ENCODE results near the gene LSM12.

DNA sequence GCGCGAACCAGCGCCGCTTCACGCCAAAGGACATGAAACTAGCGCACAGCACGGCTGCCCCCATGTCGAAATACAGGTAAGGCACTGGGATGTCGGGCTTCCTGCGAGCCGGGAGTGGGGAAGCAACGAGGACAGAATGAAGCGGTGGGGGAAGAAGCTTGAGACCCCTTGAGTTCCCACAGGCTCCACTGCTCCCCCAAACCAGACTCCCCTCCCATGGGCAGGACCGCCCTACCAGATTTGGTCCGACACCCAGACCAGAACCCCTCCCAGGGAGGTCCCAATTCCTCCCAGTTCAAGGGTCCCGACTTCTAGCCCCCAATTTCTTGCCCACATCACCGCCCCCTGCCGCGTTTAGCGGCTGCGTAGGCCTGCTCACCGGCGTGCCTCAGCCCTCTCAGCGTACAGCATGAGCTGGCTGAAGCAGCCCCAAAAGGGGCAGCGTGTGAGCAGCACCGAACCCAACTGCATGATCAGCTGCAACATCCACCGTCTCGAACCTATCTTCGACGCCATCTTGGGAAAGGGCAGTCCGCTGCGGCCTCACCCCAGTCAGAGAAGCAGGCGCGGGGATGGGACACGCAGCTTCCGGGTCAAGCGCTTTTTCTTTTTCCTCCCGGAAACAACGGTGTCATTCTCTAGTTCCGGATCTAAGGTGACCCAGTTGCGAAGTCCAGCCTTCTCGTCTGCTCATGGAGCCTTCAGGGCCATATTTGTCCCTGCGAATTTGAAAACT lies 51.9 kb downstream of the LSM12 start, which contains the start of gene TMEM101:
- TF ChIP-seq CTCF (IDR thresholded peaks at IDR 0.05) (no peak), POLR2A (IDR thresholded peaks at IDR 0.05) (peak in 1 of 2 donors; percentile 55)

Measured in thyroid gland (tissue), 4 donors.